HL-60 (cell line): Measurements from ENCODE around the gene TEAD2.

Source experiments
- DNase-seq, 2 experiments: peaks; one replicate each; pipeline ENCODE4 v3.0.0-alpha.2; 2010 to 2020; ENCODE audit warnings: low read depth in 1 of 2, low spot score in 1 of 2
- H3K27ac ChIP-seq: fragments of 250-450 bp; sonication (Bioruptor Pico); replicated peaks from 2 replicates; pipeline ENCODE4 v1.5.1; 2020; ENCODE audit warnings: mild to moderate bottlenecking, moderate library complexity
- H3K27me3 ChIP-seq: fragments of 250-450 bp; sonication (Bioruptor Pico); 2 replicates; pipeline ENCODE4 v1.5.1; 2021; ENCODE audit warnings: mild to moderate bottlenecking, moderate library complexity; ENCODE audit not compliant: insufficient read depth, poor library complexity, severe bottlenecking
- H3K4me3 ChIP-seq: replicated peaks from 2 replicates; pipeline ENCODE4 v1.5.1; 2011; ENCODE audit warnings: mild to moderate bottlenecking, control low read depth, low read length; ENCODE audit not compliant: insufficient read depth
- CTCF ChIP-seq: IDR thresholded peaks from one replicate; pipeline ENCODE4 v1.5.1; 2011; ENCODE audit warnings: low read length, control low read depth, inconsistent platforms; ENCODE audit not compliant: insufficient read depth
- GABPA ChIP-seq: IDR thresholded peaks from 2 replicates; pipeline ENCODE4 v1.6.1; 2012; ENCODE audit warnings: low read depth
- POLR2AphosphoS5 ChIP-seq: IDR thresholded peaks from 2 replicates; pipeline ENCODE4 v1.6.1; 2012; ENCODE audit warnings: low read depth
- SPI1 ChIP-seq: IDR thresholded peaks from 2 replicates; pipeline ENCODE4 v1.6.1; 2012; ENCODE audit warnings: low read depth, mild to moderate bottlenecking, borderline replicate concordance
- TF ChIP-seq, protein P1 (sequence below): IDR thresholded peaks from 2 replicates; pipeline ENCODE4 v1.6.1; 2012; ENCODE audit warnings: low read depth; ENCODE audit not compliant: insufficient replicate concordance

The TEAD2 gene

DNA sequence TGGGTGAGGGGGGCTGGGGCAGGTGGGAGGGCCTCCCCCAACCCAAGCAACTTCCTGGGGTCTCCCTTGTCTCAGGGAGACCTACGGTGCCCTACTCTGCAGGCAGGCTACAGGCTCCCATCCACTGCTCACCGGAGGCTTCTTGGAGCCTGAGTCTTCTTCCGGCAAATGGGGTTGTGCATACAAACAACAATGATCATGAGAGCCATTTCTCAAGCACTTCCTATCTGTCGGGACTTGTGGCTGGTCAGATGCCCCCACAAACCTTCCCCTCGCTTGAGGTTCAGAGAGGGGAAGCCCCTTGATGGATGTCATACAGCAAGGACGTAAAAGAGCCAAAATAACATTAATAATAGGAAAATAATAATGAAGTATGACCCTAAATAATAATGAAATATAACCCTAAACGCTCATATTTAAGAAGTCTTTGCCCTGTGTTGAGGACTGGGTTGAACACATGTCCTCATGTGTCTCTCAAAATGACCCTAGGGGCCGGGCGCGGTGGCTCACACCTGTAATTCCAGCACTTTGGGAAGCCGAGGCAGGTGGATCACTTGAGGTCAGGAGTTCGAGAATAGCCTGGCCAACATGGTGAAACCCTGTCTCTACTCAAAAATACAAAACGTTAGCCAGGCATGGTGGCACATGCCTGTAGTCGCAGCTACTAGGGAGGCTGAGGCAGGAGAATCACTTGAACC is 26.3 kb downstream of the TEAD2 start:
- TF ChIP-seq, protein P1, sequence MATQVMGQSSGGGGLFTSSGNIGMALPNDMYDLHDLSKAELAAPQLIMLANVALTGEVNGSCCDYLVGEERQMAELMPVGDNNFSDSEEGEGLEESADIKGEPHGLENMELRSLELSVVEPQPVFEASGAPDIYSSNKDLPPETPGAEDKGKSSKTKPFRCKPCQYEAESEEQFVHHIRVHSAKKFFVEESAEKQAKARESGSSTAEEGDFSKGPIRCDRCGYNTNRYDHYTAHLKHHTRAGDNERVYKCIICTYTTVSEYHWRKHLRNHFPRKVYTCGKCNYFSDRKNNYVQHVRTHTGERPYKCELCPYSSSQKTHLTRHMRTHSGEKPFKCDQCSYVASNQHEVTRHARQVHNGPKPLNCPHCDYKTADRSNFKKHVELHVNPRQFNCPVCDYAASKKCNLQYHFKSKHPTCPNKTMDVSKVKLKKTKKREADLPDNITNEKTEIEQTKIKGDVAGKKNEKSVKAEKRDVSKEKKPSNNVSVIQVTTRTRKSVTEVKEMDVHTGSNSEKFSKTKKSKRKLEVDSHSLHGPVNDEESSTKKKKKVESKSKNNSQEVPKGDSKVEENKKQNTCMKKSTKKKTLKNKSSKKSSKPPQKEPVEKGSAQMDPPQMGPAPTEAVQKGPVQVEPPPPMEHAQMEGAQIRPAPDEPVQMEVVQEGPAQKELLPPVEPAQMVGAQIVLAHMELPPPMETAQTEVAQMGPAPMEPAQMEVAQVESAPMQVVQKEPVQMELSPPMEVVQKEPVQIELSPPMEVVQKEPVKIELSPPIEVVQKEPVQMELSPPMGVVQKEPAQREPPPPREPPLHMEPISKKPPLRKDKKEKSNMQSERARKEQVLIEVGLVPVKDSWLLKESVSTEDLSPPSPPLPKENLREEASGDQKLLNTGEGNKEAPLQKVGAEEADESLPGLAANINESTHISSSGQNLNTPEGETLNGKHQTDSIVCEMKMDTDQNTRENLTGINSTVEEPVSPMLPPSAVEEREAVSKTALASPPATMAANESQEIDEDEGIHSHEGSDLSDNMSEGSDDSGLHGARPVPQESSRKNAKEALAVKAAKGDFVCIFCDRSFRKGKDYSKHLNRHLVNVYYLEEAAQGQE: no peak
- TF ChIP-seq CTCF: no peak
- Histone ChIP-seq H3K4me3 (peak overlapping the region; percentile 47), H3K27me3 (no peaks in the 10 kb centered on the region), H3K27ac (peak overlapping the region; percentile 65)
- DNase-seq: no peak

GRCh38 chr19:49335071-49335783 is 27.0 kb downstream of the TEAD2 start, which contains the start of gene CD37:
TSS of gene CD37 (plus strand) at chr19:49335406. CDS start at chr19:49335541, 135 bp downstream.
- TF ChIP-seq SPI1: peak; percentile 67; the same call in 1 of the 2 replicates
- TF ChIP-seq CTCF: no peak
- H3K27me3 ChIP-seq: no peaks in the 10 kb centered on the region
- peak within 1 kb of the TSS; percentile 65 for H3K27ac ChIP-seq
- peak; percentile 60 to 71 for DNase-seq
- peak within 1 kb of the TSS; percentile 47 for H3K4me3 ChIP-seq

GRCh38 chr19:49333811-49334288 is 28.4 kb downstream of the TEAD2 start:
- Histone ChIP-seq H3K27ac (peak overlapping the region; percentile 65), H3K4me3 (no peak overlapping the region)
- DNase-seq: peak; percentile 40 to 56

More at GRCh38 chr19:49333811-49334288, 28.4 kb downstream of the TEAD2 start:
- no peaks in the 10 kb centered on the region for H3K27me3 ChIP-seq
- TF ChIP-seq SPI1 (no peak), POLR2AphosphoS5 (no peak), GABPA (no peak), CTCF (no peak)
- TF ChIP-seq, protein P1: no peak
